ENCODE results near the gene ARHGEF17.
"Not testable (repeated sequence)": the region's sequence is repeated elsewhere in the genome, so short reads cannot be mapped to it uniquely, and the experiment has no call there.

ARHGEF17 gene

GRCh38 chr11:73271936-73272679, 36.0 kb upstream of the ARHGEF17 start, which contains the start of gene P2RY6:
TSS of gene P2RY6 (plus strand) at chr11:73272338. CDS start at chr11:73296519, 24,181 bp downstream.
- DNase-seq (ENCODE audit: low read depth, low spot score) = no peak

DNA sequence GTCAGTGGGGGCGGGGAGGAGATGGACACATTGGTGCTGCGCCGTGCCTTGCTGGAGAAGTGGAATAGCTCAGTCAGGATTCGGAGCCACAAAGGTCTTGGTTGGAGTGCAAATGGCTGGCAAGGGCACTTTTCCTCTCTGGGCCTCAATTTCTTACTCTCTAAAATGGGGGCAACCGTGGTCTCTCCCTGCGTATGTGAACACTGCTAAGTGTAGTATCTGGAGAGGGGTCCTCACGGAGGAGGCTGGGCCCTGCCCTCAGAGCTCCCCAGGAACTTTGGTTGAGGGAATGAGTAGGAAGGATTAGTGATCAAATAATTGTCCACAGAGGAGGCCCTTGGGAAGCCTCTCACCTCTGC, 35.4 kb upstream of the ARHGEF17 start:
- no peak for DNase-seq (ENCODE audit: low read depth, low spot score)

DNA sequence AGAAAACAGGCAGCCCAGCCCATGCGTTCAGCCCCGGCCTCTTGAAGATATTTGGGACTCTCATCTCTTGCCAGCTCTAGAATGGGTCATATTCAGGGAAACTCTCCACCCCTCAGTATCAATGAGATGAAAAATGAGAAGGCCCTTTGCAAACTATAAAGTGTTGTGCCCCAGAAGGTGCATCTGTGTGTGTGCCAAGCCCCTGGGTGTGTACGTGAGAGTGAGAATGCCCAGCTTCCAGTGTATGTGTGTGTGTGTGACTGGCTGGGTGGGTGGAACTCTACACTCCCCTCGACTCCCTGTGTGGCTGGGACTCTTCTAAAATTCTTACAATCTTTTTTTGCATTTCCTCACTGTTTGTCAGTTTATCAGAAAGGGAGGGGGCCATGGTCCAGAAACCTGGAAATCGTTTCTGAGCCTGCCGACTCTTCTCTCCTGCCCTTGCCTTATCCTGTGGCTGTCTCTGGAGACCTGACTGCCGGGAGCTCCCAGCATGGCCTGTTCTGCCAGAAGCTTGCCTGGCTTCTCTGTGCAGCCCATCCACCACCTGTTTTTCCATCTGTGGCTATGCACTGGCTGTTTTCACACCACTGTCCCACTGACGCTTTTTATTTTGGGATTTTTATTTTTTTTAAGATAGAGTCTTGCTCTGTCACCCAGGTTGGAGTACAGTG, 34.7 kb upstream of the ARHGEF17 start:
- no peak for DNase-seq (ENCODE audit: low read depth, low spot score)

GRCh38 chr11:73274191-73274590, 33.9 kb upstream of the ARHGEF17 start:
- not testable (repeated sequence) for DNase-seq (ENCODE audit: low read depth, low spot score)

DNA sequence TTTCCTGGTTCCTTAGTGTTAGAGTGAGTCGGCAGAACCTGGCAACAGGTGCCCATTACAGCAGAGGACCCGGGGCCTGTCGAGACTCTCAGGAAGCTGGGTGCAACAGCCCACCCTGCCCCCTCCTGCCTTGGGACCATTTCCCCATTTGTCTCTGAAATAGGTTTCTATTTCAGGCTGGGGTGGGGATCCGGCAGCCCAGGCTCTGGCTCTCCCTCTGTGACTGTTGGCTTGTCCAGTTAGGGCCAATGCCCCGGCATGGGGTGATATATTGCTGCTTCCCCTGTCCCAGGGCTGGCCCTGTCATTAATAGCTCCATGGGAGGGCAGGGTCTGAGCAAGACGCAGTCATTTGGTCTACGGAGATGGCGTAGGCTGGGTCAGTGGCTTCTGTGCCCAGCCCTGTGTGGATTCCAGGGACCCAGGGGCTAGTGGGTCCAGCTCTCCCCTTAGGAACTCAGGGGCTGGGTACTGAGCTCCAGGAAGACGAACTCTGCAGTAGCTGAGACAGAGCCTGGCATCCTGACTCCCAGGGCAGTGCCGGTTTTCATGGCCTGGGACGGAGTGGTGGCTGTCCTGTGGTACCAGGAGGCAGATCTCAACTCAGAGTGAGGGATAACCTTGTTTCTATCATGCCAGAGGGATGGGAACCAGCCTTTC, 33.2 kb upstream of the ARHGEF17 start:
- no peak for DNase-seq (ENCODE audit: low read depth, low spot score)

GRCh38 chr11:73275381-73275750, 32.7 kb upstream of the ARHGEF17 start:
- no peak for DNase-seq (ENCODE audit: low read depth, low spot score)

GRCh38 chr11:73277467-73277866, 30.6 kb upstream of the ARHGEF17 start:
- no peak for DNase-seq (ENCODE audit: low read depth, low spot score)

DNA sequence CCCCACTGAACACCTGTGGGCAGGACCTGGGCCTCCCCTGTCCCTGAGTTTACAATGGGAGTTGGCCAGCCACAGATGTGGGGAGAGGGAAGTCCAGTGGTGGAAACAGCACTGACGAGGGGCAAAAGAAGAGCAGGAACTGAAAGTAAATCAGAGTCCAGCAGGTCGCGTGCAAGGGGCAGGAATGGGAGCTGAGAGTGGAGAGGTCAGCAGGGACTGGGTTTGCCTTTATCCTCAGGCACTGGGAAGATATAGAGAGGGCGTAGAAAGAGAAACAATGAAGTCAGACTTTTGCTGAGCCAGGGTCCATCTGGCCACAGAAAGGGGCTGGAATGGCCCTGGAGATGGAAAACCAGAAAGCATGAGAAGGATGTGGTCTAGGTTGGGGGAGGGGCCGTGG, 27.4 kb upstream of the ARHGEF17 start:
- no peak for DNase-seq (ENCODE audit: low read depth, low spot score)

GRCh38 chr11:73281201-73281741, 26.8 kb upstream of the ARHGEF17 start:
- no peak for DNase-seq (ENCODE audit: low read depth, low spot score)

DNA sequence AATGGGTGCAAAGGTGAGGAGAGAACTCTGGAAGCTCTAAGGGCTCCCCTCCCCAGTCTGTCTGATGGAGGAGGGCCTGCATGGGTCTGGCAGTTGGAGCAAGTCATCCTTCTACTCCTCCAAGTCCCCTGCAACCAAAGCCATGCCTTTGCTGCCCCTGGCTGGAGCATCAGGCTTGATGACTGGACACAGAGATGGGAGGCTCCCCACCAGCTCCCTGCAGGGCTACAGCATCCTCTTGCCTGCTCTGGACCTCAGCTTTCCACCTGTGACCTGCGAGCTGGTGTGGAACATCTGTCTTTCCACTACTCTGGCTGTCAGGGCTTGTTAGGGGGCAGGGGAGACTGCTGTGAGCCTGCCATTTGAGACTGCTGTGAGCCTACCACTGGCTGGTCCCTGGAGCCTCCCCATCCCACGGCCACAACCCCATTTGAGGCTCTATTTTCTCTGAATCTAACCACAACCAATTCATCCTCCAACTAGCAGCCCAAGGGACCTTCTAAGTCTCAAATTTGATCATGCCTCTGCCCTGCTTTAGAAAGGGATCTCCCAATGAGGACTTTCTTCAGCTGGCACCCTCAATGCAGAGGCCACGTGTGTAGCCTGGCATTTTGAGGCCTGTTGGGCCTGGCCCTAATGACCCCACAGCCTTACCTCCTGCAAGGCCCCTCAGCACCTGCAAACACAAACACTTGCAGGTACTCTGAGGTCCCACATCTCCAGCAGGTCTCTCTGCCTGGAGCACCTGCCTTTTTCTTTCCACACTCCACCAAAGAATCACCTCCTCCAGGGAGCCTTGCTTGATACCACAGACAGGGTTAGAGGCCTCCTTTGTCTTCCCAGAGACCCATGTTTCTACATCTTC, 26.0 kb upstream of the ARHGEF17 start:
- DNase-seq (ENCODE audit: low read depth, low spot score) = no peak

DNA sequence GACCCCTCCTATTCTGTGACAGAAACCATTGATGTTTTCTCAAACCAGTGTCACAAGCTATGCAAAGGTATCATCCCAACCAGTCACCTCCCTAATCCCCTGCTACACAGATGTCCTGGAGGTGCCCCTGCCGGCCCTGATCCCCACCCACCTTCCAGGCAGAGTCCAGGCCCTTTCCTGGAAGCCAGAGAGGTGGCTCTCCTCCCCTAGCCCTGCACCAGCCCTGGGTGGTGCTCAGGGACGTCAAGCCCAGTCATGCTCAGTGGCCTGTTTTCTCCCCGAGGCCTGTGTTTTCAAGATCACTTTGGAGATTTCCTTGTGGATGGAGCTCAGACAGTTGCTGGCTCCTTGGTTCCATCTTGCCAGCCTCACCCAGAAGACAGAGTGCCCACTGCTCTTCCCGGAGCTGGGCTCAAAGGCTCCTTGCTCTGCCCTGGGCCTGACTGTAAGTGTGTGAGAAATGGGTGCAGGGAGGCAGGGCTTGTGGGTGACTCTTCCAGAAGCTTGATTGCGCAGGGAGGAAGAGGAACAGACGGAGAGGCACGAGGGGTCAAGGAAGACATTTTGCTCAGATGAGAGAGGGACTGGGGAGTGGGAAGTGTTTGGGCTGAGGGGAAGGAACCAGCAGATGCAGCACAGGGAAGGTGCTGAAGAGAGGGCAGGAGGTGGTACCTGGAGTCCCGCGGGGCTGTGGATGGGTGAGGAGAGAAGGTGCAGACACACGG, 24.6 kb upstream of the ARHGEF17 start:
- no peak for DNase-seq (ENCODE audit: low read depth, low spot score)

- no peak for DNase-seq (ENCODE audit: low read depth, low spot score)
These were observed 24.0 kb upstream of the ARHGEF17 start for GRCh38 chr11:73284106-73284505.

DNA sequence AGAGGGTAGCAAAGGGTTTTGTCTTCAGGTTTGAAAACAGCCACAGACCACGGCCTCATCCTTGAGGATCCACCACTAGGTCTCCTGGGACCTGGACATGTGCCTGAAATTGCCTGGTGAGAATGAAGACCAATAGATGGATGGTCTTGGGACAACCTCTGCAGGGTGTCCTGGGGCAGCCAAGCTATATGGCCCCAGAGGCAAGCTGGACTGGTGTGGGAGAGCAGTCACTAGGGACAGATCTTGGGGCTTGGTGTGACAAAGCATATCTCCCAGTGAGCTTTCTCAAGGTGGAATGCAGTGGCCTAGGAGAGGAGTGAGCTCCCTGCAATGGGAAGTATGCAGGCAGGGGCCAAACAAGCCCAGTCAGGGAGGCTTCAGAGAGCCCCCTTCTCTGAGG, 22.4 kb upstream of the ARHGEF17 start:
- no peak for DNase-seq (ENCODE audit: low read depth, low spot score)

DNA sequence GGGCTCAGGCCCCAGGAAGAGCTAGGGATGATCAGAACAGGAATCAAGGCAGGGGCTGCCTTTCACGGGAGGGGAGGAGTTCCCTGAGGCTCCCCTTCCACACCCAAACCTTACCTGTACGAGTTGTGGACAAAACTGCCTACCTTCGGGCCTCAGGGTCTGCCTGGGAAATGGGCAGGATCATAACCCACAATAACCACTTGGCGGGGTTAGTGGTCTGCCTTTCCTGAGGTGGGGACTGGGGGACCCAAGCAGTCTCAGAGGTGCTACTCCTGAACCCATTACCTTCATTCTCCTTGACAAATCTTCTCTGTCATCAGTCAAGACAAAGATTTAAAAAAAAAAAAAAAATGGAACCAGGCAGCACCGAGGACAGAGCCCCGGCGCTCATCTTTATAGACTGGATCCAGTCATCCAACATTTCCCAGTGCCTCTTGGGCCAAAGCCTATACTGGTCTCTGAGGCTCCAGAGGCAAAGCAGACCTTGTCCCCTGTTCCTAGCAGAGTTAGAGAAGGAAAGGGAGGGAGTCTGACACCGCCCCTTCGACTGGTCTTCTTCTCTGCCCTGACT, 21.8 kb upstream of the ARHGEF17 start:
- DNase-seq (ENCODE audit: low read depth, low spot score) = no peak

- no peak for DNase-seq (ENCODE audit: low read depth, low spot score)
These were observed 20.5 kb upstream of the ARHGEF17 start for GRCh38 chr11:73287400-73288101.

- DNase-seq (ENCODE audit: low read depth, low spot score) = no peak
These were observed 19.7 kb upstream of the ARHGEF17 start for GRCh38 chr11:73288192-73288872.

DNA sequence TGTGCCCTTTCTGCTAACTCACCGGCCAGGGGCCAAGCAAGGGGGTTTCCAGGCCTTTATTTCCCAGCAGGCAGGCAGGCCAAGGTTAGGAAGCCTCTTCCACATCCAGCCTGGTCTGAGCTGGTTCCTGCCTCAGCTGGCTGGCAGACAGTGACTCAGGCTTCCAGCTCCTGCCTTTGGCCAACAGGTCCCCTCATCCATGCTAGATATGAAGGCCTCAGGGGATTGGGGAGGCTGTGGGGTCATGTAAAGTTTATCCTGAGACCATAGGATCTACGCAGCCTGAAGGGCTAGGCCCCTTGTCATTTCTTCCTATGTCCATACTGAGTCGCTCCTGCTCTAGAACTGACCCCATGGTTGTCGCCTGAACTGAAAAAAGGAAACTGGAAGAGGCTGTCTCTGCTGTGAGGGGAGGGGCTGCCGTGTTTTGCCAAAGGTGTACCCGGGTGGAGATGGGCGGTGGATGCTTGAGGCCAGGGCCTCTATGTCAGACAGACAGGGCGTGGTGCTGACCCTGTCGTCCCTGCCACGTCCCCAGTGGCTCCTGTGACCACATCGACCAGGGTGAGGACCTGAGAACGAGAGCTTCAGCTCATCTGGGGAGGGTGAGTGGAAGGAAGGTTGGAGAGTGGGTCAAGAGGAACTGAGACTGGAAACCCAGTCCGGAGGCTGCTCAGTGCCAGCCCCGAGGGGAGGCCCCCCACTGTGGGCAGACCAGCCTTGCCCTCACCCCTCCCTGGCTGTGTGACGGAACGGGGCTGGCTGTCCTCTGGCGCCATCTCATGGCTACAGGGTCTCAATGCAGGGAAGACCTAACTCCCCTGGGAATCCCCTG, 19.0 kb upstream of the ARHGEF17 start:
- DNase-seq (ENCODE audit: low read depth, low spot score) = no peak

GRCh38 chr11:73290536-73290935, 17.5 kb upstream of the ARHGEF17 start:
- DNase-seq (ENCODE audit: low read depth, low spot score) = no peak

All from iPS DF 19.7 (cell line).